ENCODE data around the gene DGKQ.
A peak's percentile ranks its signal among the peaks of the same experiment; 100 is the strongest.

DGKQ gene

GRCh38 chr4:1004557-1005485, 31.5 kb upstream of the DGKQ start:
- WGBS (ENCODE audit: extremely low coverage, insufficient coverage, insufficient read length) = no CpG with 5 or more reads among the region's 25 CpGs
- peaks cover 23% of the 10 kb centered on the region for H3K9me3 ChIP-seq (ENCODE audit: insufficient read depth, low read depth, low read length)
- no peak overlapping the region for H4K91ac ChIP-seq (ENCODE audit: low read depth, low read length)
- H2BK12ac ChIP-seq (ENCODE audit: low read length) = no peak overlapping the region
- H3K4me1 ChIP-seq (ENCODE audit: control insufficient read depth in 1 of 2, insufficient read depth in 2 of 2, low read length in 2 of 2) = peaks cover 7 to 10% of the 10 kb centered on the region in 2 experiments
- H4K12ac ChIP-seq (ENCODE audit: low read depth, low read length) = no peak overlapping the region
- no peak overlapping the region for H3K9ac ChIP-seq (ENCODE audit: low read length)
- no peaks in the 10 kb centered on the region for H3K79me1 ChIP-seq (ENCODE audit: low read length)
- DNase-seq = no peak
- H3K4ac ChIP-seq (ENCODE audit: low read depth, low read length) = no peak overlapping the region
- no peaks in the 10 kb centered on the region for H3K79me2 ChIP-seq (ENCODE audit: control insufficient read depth, insufficient read depth, low read length, poor library complexity)
- no peak overlapping the region for H3K23ac ChIP-seq (ENCODE audit: low read length)
- peaks cover 64% of the 10 kb centered on the region for H3K27me3 ChIP-seq (ENCODE audit: insufficient read depth, low read length)
- H3K14ac ChIP-seq (ENCODE audit: low read length) = no peak overlapping the region
- no peak overlapping the region for H2AK5ac ChIP-seq (ENCODE audit: low read length)
- no peak overlapping the region for H2BK5ac ChIP-seq (ENCODE audit: low read depth, low read length, poor library complexity)
- no peak overlapping the region for H3K4me2 ChIP-seq (ENCODE audit: low read length)
- H3K36me3 ChIP-seq (ENCODE audit: control insufficient read depth in 1 of 2, insufficient read depth in 2 of 2, low read length in 2 of 2) = no peaks in the 10 kb centered on the region
- H3K27ac ChIP-seq (ENCODE audit: low read depth, low read length) = no peak overlapping the region
- no peak overlapping the region for H3K18ac ChIP-seq (ENCODE audit: low read length)
- no peak overlapping the region for H2BK120ac ChIP-seq (ENCODE audit: insufficient read depth, low read length, poor library complexity)
- H4K8ac ChIP-seq (ENCODE audit: low read depth, low read length) = no peak overlapping the region
- H3K4me3 ChIP-seq (ENCODE audit: low read depth, low read length) = no peak overlapping the region
- no peak overlapping the region for H2AFZ ChIP-seq (ENCODE audit: insufficient read depth, low read length, poor library complexity)

- Histone ChIP-seq H3K36me3 (ENCODE audit: control insufficient read depth in 1 of 2, insufficient read depth in 2 of 2, low read length in 2 of 2) (no peaks in the 10 kb centered on the region), H2AK5ac (ENCODE audit: low read length) (no peak overlapping the region), H3K27me3 (ENCODE audit: insufficient read depth, low read length) (peaks cover 62% of the 10 kb centered on the region), H3K4me3 (ENCODE audit: low read depth, low read length) (no peak overlapping the region), H4K8ac (ENCODE audit: low read depth, low read length) (no peak overlapping the region), H2BK5ac (ENCODE audit: low read depth, low read length, poor library complexity) (no peak overlapping the region), H3K4me2 (ENCODE audit: low read length) (no peak overlapping the region), H3K79me1 (ENCODE audit: low read length) (no peaks in the 10 kb centered on the region), H2BK120ac (ENCODE audit: insufficient read depth, low read length, poor library complexity) (no peak overlapping the region), H3K4ac (ENCODE audit: low read depth, low read length) (no peak overlapping the region), H3K79me2 (ENCODE audit: control insufficient read depth, insufficient read depth, low read length, poor library complexity) (no peaks in the 10 kb centered on the region), H2AFZ (ENCODE audit: insufficient read depth, low read length, poor library complexity) (no peak overlapping the region), H3K14ac (ENCODE audit: low read length) (no peak overlapping the region), H4K91ac (ENCODE audit: low read depth, low read length) (no peak overlapping the region), H3K18ac (ENCODE audit: low read length) (no peak overlapping the region), H3K9me3 (ENCODE audit: insufficient read depth, low read depth, low read length) (peaks cover 22% of the 10 kb centered on the region), H3K27ac (ENCODE audit: low read depth, low read length) (no peak overlapping the region), H3K23ac (ENCODE audit: low read length) (no peak overlapping the region), H3K4me1 (ENCODE audit: control insufficient read depth in 1 of 2, insufficient read depth in 2 of 2, low read length in 2 of 2) (peaks cover 3 to 5% of the 10 kb centered on the region in 2 experiments), H4K12ac (ENCODE audit: low read depth, low read length) (no peak overlapping the region), H2BK12ac (ENCODE audit: low read length) (no peak overlapping the region), H3K9ac (ENCODE audit: low read length) (no peak overlapping the region)
- no CpG with 5 or more reads among the region's 13 CpGs for WGBS (ENCODE audit: extremely low coverage, insufficient coverage, insufficient read length)
- DNase-seq = no peak
These were observed 30.7 kb upstream of the DGKQ start for GRCh38 chr4:1004071-1004418.

- no peak for DNase-seq
- H3K79me1 ChIP-seq (ENCODE audit: low read length) = no peaks in the 10 kb centered on the region
- H2BK12ac ChIP-seq (ENCODE audit: low read length) = no peak overlapping the region
- no peak overlapping the region for H2AK5ac ChIP-seq (ENCODE audit: low read length)
- no peak overlapping the region for H3K4me3 ChIP-seq (ENCODE audit: low read depth, low read length)
- no peak overlapping the region for H3K18ac ChIP-seq (ENCODE audit: low read length)
- WGBS (ENCODE audit: extremely low coverage, insufficient coverage, insufficient read length) = no CpG with 5 or more reads among the region's 63 CpGs
- H3K36me3 ChIP-seq (ENCODE audit: control insufficient read depth in 1 of 2, insufficient read depth in 2 of 2, low read length in 2 of 2) = no peaks in the 10 kb centered on the region
- H2AFZ ChIP-seq (ENCODE audit: insufficient read depth, low read length, poor library complexity) = no peak overlapping the region
- no peaks in the 10 kb centered on the region for H3K79me2 ChIP-seq (ENCODE audit: control insufficient read depth, insufficient read depth, low read length, poor library complexity)
- H3K4ac ChIP-seq (ENCODE audit: low read depth, low read length) = no peak overlapping the region
- H3K9ac ChIP-seq (ENCODE audit: low read length) = no peak overlapping the region
- no peak overlapping the region for H4K91ac ChIP-seq (ENCODE audit: low read depth, low read length)
- H4K12ac ChIP-seq (ENCODE audit: low read depth, low read length) = no peak overlapping the region
- H3K27me3 ChIP-seq (ENCODE audit: insufficient read depth, low read length) = peaks cover 58% of the 10 kb centered on the region
- no peak overlapping the region for H3K14ac ChIP-seq (ENCODE audit: low read length)
- peaks cover 2 to 3% of the 10 kb centered on the region in 2 experiments for H3K4me1 ChIP-seq (ENCODE audit: control insufficient read depth in 1 of 2, insufficient read depth in 2 of 2, low read length in 2 of 2)
- no peak overlapping the region for H3K23ac ChIP-seq (ENCODE audit: low read length)
- no peak overlapping the region for H3K27ac ChIP-seq (ENCODE audit: low read depth, low read length)
- no peak overlapping the region for H2BK120ac ChIP-seq (ENCODE audit: insufficient read depth, low read length, poor library complexity)
- H4K8ac ChIP-seq (ENCODE audit: low read depth, low read length) = no peak overlapping the region
- H3K4me2 ChIP-seq (ENCODE audit: low read length) = peak overlapping the region; percentile 32
- no peak overlapping the region for H2BK5ac ChIP-seq (ENCODE audit: low read depth, low read length, poor library complexity)
- H3K9me3 ChIP-seq (ENCODE audit: insufficient read depth, low read depth, low read length) = peaks cover 20% of the 10 kb centered on the region
These were observed 30.1 kb upstream of the DGKQ start for GRCh38 chr4:1003271-1004070.

GRCh38 chr4:1002631-1003251, 29.4 kb upstream of the DGKQ start:
- no peak overlapping the region for H2AFZ ChIP-seq (ENCODE audit: insufficient read depth, low read length, poor library complexity)
- no peak overlapping the region for H2BK5ac ChIP-seq (ENCODE audit: low read depth, low read length, poor library complexity)
- no peak overlapping the region for H4K91ac ChIP-seq (ENCODE audit: low read depth, low read length)
- peaks cover 20% of the 10 kb centered on the region for H3K9me3 ChIP-seq (ENCODE audit: insufficient read depth, low read depth, low read length)
- no CpG with 5 or more reads among the region's 75 CpGs for WGBS (ENCODE audit: extremely low coverage, insufficient coverage, insufficient read length)
- no peak overlapping the region for H3K9ac ChIP-seq (ENCODE audit: low read length)
- no peak overlapping the region for H4K8ac ChIP-seq (ENCODE audit: low read depth, low read length)
- no peaks in the 10 kb centered on the region for H3K79me2 ChIP-seq (ENCODE audit: control insufficient read depth, insufficient read depth, low read length, poor library complexity)
- H3K79me1 ChIP-seq (ENCODE audit: low read length) = no peaks in the 10 kb centered on the region
- H3K4ac ChIP-seq (ENCODE audit: low read depth, low read length) = no peak overlapping the region
- no peak overlapping the region for H4K12ac ChIP-seq (ENCODE audit: low read depth, low read length)
- no peak overlapping the region for H3K23ac ChIP-seq (ENCODE audit: low read length)
- H3K4me2 ChIP-seq (ENCODE audit: low read length) = peak overlapping the region; percentile 38
- DNase-seq = no peak
- H3K4me1 ChIP-seq (ENCODE audit: control insufficient read depth in 1 of 2, insufficient read depth in 2 of 2, low read length in 2 of 2) = peaks cover 2 to 3% of the 10 kb centered on the region in 2 experiments
- H3K27me3 ChIP-seq (ENCODE audit: insufficient read depth, low read length) = peaks cover 62% of the 10 kb centered on the region
- no peak overlapping the region for H2BK120ac ChIP-seq (ENCODE audit: insufficient read depth, low read length, poor library complexity)
- no peak overlapping the region for H2AK5ac ChIP-seq (ENCODE audit: low read length)
- no peak overlapping the region for H3K27ac ChIP-seq (ENCODE audit: low read depth, low read length)
- no peak overlapping the region for H3K4me3 ChIP-seq (ENCODE audit: low read depth, low read length)
- no peak overlapping the region for H3K14ac ChIP-seq (ENCODE audit: low read length)
- H2BK12ac ChIP-seq (ENCODE audit: low read length) = no peak overlapping the region
- H3K18ac ChIP-seq (ENCODE audit: low read length) = no peak overlapping the region
- H3K36me3 ChIP-seq (ENCODE audit: control insufficient read depth in 1 of 2, insufficient read depth in 2 of 2, low read length in 2 of 2) = no peaks in the 10 kb centered on the region

All from trophoblast cell (in vitro differentiated cells and primary cell).